SU-DHL-6 (cell line): ENCODE data around the gene TACO1.

Experiments
- CTCF ChIP-seq: fragments of 200-600 bp; sonication (generic); IDR thresholded peaks from one replicate; pipeline ENCODE4 v1.5.1; 2017; ENCODE audit warnings: antibody characterized with exemption, mild to moderate bottlenecking, low read length, moderate library complexity; ENCODE audit not compliant: insufficient read depth, poor library complexity, severe bottlenecking
- EZH2phosphoT487 ChIP-seq: fragments of 200-600 bp; sonication (generic), shearing (Covaris generic); conservative IDR thresholded peaks from 2 replicates; pipeline ENCODE4 v1.6.1; 2018; ENCODE audit warnings: mild to moderate bottlenecking, antibody characterized with exemption, low read length, moderate library complexity, mixed read lengths

DNA sequence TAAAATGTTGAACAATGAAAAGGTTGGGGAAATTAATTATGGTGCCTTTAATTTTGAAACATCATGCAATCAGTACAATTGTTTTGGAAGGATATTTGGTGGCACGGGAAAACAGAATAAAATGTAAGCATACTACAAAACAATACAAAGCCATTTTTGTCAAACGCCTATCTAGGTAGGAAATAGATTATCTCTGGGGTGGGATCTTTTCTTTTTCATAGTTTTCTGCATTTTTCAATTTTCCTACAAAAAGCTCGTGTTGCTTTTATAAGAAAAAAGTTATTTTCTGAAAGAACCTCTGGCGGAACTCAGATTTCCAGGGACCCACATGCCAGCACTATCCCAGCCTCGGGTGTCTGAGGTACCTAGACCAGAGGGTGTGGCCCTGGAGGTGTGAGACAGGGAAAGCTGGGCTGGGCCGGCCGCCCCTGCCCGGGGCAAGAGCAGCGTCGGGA lies 20.6 kb downstream of the TACO1 start:
- TF ChIP-seq CTCF (no peak), EZH2phosphoT487 (no peak)
